SK-N-SH treated with all-trans-retinoic acid at 6 μM for 48 hours (cell line): Measurements from ENCODE around the gene LIN7B.

ENCODE experiments used
- ARNTL ChIP-seq: fragments of 450-650 bp; formaldehyde crosslinking; IDR thresholded peaks from 2 replicates; pipeline ENCODE4 v1.5.0; 2020; ENCODE audit warnings: low read depth, mild to moderate bottlenecking, moderate library complexity, borderline replicate concordance
- GLIS3 ChIP-seq: fragments of 250-450 bp; sonication (Bioruptor Pico); IDR thresholded peaks from 2 replicates; pipeline ENCODE4 v1.5.0; 2020; ENCODE audit warnings: mild to moderate bottlenecking, moderate library complexity
- OSR1 ChIP-seq: fragments of 250-450 bp; sonication (Bioruptor Pico); IDR thresholded peaks from 2 replicates; pipeline ENCODE4 v1.8.0; 2022; ENCODE audit warnings: moderate library complexity, mild to moderate bottlenecking, inconsistent platforms
- TF ChIP-seq, protein P1 (sequence below): fragments of 250-450 bp; sonication (Bioruptor Pico); IDR thresholded peaks from 2 replicates; pipeline ENCODE4 v1.8.0; 2020; ENCODE audit warnings: mild to moderate bottlenecking, moderate library complexity, borderline replicate concordance

DNA sequence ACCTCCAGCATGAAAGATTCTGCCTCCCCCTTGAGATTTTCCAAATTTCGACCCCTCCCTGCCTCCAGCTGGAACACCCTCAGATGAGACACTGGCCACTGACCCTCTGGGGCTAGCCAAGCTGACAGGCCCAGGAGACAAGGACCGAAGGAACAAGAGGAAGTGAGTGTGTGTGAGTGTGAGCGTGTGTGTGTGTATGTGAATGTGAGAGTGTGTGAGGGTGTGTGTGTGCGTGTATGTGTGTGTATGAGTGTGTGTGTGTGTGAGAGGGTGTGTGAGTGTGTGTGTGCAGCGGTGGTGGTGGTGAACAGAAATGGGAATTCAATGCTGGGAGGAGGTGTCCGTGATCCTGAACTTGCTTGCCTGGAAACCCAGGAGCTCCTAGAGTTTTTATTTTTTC, 27.2 kb downstream of the LIN7B start:
- TF ChIP-seq, protein P1, sequence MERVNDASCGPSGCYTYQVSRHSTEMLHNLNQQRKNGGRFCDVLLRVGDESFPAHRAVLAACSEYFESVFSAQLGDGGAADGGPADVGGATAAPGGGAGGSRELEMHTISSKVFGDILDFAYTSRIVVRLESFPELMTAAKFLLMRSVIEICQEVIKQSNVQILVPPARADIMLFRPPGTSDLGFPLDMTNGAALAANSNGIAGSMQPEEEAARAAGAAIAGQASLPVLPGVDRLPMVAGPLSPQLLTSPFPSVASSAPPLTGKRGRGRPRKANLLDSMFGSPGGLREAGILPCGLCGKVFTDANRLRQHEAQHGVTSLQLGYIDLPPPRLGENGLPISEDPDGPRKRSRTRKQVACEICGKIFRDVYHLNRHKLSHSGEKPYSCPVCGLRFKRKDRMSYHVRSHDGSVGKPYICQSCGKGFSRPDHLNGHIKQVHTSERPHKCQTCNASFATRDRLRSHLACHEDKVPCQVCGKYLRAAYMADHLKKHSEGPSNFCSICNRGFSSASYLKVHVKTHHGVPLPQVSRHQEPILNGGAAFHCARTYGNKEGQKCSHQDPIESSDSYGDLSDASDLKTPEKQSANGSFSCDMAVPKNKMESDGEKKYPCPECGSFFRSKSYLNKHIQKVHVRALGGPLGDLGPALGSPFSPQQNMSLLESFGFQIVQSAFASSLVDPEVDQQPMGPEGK (CRISPR knock-in tag): no peak
- TF ChIP-seq ARNTL (CRISPR knock-in tag) (no peak), GLIS3 (CRISPR knock-in tag) (no peak), OSR1 (CRISPR knock-in tag) (no peak)
